Measurements from ENCODE around the gene POLRMT. TPM values are rescaled to one million over a fixed set of nuclear protein-coding genes. Genes with fewer than 3 reads are reported as not detected.

The POLRMT gene
- total and polyA plus RNA-seq, 7 donors: 61.7 to 99.8 (median 78.8) TPM

- Histone ChIP-seq H3K27me3 (ENCODE audit: insufficient read depth in 3 of 3, low read length in 2 of 3) (peaks cover 0 to 7% (median 0%) of the 10 kb centered on the region in 3 donors), H3K9me3 (no peaks in the 10 kb centered on the region), H3K4me1 (no peaks in the 10 kb centered on the region), H3K4me3 (no peak overlapping the region), H3K27ac (no peak overlapping the region), H3K36me3 (ENCODE audit: insufficient read depth in 1 of 2, low read depth in 1 of 2) (peaks cover 22 to 71% of the 10 kb centered on the region in 2 donors)
- DNase-seq (no peak), ATAC-seq (no peak)
- intact Hi-C loops (cut with DNase I): no loop called here
- 94% methylated on average over 43 to 47 of the region's 47 CpGs for WGBS, 3 donors
- TF ChIP-seq, protein P1, sequence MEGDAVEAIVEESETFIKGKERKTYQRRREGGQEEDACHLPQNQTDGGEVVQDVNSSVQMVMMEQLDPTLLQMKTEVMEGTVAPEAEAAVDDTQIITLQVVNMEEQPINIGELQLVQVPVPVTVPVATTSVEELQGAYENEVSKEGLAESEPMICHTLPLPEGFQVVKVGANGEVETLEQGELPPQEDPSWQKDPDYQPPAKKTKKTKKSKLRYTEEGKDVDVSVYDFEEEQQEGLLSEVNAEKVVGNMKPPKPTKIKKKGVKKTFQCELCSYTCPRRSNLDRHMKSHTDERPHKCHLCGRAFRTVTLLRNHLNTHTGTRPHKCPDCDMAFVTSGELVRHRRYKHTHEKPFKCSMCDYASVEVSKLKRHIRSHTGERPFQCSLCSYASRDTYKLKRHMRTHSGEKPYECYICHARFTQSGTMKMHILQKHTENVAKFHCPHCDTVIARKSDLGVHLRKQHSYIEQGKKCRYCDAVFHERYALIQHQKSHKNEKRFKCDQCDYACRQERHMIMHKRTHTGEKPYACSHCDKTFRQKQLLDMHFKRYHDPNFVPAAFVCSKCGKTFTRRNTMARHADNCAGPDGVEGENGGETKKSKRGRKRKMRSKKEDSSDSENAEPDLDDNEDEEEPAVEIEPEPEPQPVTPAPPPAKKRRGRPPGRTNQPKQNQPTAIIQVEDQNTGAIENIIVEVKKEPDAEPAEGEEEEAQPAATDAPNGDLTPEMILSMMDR (IDR thresholded peaks at IDR 0.05): no peak
Measured at GRCh38 chr19:619286-620002, 13.9 kb downstream of the POLRMT start.

- H3K27me3 ChIP-seq (ENCODE audit: insufficient read depth in 3 of 3, low read length in 2 of 3): peaks cover 0 to 7% (median 0%) of the 10 kb centered on the region in 3 donors
- no peak overlapping the region for H3K27ac ChIP-seq
- 92 to 95% (median 95%) methylated on average over 25 to 27 of the region's 27 CpGs for WGBS, 3 donors
- intact Hi-C loops (cut with DNase I): no loop called here
- H3K36me3 ChIP-seq (ENCODE audit: insufficient read depth in 1 of 2, low read depth in 1 of 2): peaks cover 22 to 65% of the 10 kb centered on the region in 2 donors
- no peaks in the 10 kb centered on the region for H3K9me3 ChIP-seq
- no peak overlapping the region for H3K4me3 ChIP-seq
- TF ChIP-seq, protein P1 (IDR thresholded peaks at IDR 0.05): no peak
- no peaks in the 10 kb centered on the region for H3K4me1 ChIP-seq
- no peak for ATAC-seq
- DNase-seq: no peak
Measured at GRCh38 chr19:618674-619285, 14.6 kb downstream of the POLRMT start.

DNA sequence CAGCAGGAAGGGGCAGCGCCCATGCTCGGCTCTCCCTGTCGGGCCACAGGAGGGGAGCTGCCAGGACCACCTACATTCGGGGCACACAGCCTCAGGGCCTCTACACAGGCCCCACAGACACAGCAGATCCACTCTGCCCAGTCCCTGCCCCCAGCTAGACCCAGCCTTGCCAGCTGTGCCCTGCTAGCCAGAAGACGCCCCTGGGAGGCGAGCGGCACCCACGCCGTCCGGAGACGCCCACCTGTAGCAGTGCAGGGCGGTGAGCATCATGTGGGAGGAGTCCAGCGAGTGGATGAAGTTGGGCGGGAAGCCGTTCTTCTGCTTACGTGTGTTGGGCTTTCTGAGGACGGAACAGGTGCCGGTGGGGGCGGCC, 15.1 kb downstream of the POLRMT start:
- Histone ChIP-seq H3K4me3 (no peak overlapping the region), H3K27ac (no peak overlapping the region), H3K27me3 (ENCODE audit: insufficient read depth in 3 of 3, low read length in 2 of 3) (peaks cover 0 to 7% (median 0%) of the 10 kb centered on the region in 3 donors), H3K9me3 (no peaks in the 10 kb centered on the region), H3K36me3 (ENCODE audit: insufficient read depth in 1 of 2, low read depth in 1 of 2) (peaks cover 22 to 60% of the 10 kb centered on the region in 2 donors), H3K4me1 (no peaks in the 10 kb centered on the region)
- ATAC-seq (no peak), DNase-seq (no peak)
- 85 to 93% (median 89%) methylated on average over 18 to 19 of the region's 19 CpGs for WGBS, 3 donors
- intact Hi-C loops (cut with DNase I): no loop called here
- TF ChIP-seq, protein P1 (IDR thresholded peaks at IDR 0.05): no peak

DNA sequence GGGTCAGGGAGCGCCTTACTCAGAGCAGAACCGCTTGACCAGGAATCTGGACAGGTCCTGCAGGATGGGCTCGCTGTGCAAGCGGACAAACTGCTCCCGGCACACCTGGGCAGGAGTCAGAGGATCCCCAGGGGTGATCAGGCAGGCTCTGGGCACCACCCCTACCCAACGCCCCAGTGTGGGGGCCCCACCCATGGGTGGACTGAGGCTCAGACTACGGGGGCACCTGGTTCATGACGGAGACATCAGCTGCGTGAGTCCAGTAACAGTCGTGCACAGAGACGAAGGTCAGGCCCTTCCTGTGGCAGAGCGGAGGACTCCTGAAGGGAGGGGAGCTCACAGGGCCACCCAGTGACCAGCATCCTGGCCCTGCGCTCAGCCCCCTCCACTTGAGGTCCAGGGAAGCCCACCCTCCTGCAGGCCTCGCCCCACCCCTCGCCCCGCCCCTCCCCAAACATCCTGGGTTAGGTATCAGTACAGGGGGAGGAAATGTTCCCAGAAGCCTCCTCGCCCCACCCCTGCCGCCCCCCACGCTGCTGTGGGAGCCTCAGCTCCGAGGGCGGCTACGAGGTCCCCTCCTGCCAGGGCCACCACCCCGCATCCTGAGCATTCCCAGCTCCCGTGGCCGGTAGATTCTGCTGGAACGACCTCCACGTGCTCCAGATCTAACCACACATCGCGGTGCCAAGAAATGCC, 15.6 kb downstream of the POLRMT start:
- Histone ChIP-seq H3K27ac (no peak overlapping the region), H3K27me3 (ENCODE audit: insufficient read depth in 3 of 3, low read length in 2 of 3) (peaks cover 0 to 7% (median 0%) of the 10 kb centered on the region in 3 donors), H3K9me3 (no peaks in the 10 kb centered on the region), H3K4me3 (no peak overlapping the region), H3K4me1 (no peaks in the 10 kb centered on the region), H3K36me3 (ENCODE audit: insufficient read depth in 1 of 2, low read depth in 1 of 2) (peaks cover 22 to 55% of the 10 kb centered on the region in 2 donors)
- DNase-seq: no peak
- ATAC-seq: no peak
- 88 to 89% (median 88%) methylated on average over 27 to 29 of the region's 29 CpGs for WGBS, 3 donors
- TF ChIP-seq, protein P1 (IDR thresholded peaks at IDR 0.05): no peak
- intact Hi-C loops (cut with DNase I): no loop called here

All from psoas muscle (tissue), 8 donors.